ENCODE data around the gene VWA8.
"Not testable (repeated sequence)": the region's sequence is repeated elsewhere in the genome, so short reads cannot be mapped to it uniquely, and the experiment has no call there.

The VWA8 gene

GRCh38 chr13:41571817-41572340 lies 389.0 kb downstream of the VWA8 start:
- Histone ChIP-seq H3K36me3 (ENCODE audit: control insufficient read depth, low read length) (peaks cover 14% of the 10 kb centered on the region), H3K4me1 (ENCODE audit: control insufficient read depth, low read length) (peaks cover 13% of the 10 kb centered on the region)
- H3K9me3 ChIP-seq (ENCODE audit: control insufficient read depth, insufficient read depth, low read length); H3K4me2 ChIP-seq (ENCODE audit: low read length); H3K79me2 ChIP-seq (ENCODE audit: control insufficient read depth, low read length); H3K27ac ChIP-seq (ENCODE audit: low read depth, low read length); H4K20me1 ChIP-seq (ENCODE audit: control insufficient read depth, insufficient read depth, low read depth, low read length); H3F3A ChIP-seq (ENCODE audit: control insufficient read depth, insufficient read depth); H3K9me2 ChIP-seq (replicated peaks; ENCODE audit: control insufficient read depth, low read length); H3K4me3 ChIP-seq (ENCODE audit: low read length); H3K27me3 ChIP-seq (ENCODE audit: control insufficient read depth, low read length): not testable (repeated sequence)

DNA sequence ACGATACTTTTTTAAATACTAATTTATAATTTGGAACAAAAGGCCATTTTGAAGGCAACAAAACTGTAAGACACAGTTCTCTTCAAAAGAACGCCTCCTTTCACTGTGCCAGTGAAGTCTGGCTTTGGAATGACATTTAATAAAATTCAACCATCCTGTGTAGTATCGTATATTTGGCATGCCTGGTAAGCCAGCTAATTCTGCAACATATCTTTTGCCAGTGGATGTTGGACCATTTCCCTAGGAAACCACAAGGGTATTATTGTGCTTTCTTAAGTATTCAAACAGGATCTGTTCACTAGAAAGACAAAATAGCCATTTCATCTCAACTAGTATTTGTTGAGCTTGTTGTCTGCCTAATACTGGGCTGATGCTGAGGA lies 391.9 kb downstream of the VWA8 start:
- H3K4me2 ChIP-seq (ENCODE audit: low read length): no peak overlapping the region
- H3K27ac ChIP-seq (ENCODE audit: low read depth, low read length): no peak overlapping the region
- TF ChIP-seq, protein P1, sequence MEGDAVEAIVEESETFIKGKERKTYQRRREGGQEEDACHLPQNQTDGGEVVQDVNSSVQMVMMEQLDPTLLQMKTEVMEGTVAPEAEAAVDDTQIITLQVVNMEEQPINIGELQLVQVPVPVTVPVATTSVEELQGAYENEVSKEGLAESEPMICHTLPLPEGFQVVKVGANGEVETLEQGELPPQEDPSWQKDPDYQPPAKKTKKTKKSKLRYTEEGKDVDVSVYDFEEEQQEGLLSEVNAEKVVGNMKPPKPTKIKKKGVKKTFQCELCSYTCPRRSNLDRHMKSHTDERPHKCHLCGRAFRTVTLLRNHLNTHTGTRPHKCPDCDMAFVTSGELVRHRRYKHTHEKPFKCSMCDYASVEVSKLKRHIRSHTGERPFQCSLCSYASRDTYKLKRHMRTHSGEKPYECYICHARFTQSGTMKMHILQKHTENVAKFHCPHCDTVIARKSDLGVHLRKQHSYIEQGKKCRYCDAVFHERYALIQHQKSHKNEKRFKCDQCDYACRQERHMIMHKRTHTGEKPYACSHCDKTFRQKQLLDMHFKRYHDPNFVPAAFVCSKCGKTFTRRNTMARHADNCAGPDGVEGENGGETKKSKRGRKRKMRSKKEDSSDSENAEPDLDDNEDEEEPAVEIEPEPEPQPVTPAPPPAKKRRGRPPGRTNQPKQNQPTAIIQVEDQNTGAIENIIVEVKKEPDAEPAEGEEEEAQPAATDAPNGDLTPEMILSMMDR (IDR thresholded peaks at IDR 0.05; ENCODE audit: low read depth, low read length, poor library complexity, severe bottlenecking): no peak
- TF ChIP-seq EZH2phosphoT487 (IDR thresholded peaks at IDR 0.05; ENCODE audit: borderline replicate concordance, low read length): no peak
- no peaks in the 10 kb centered on the region for H3K9me3 ChIP-seq (ENCODE audit: control insufficient read depth, insufficient read depth, low read length)
- peaks cover 4% of the 10 kb centered on the region; the same call in 1 of the 2 replicates for H3K36me3 ChIP-seq (ENCODE audit: control insufficient read depth, low read length)
- no peak overlapping the region for H3K4me3 ChIP-seq (ENCODE audit: low read length)
- no peaks in the 10 kb centered on the region for H4K20me1 ChIP-seq (ENCODE audit: control insufficient read depth, insufficient read depth, low read depth, low read length)
- H3K9me2 ChIP-seq (replicated peaks; ENCODE audit: control insufficient read depth, low read length): no peaks in the 10 kb centered on the region
- no peaks in the 10 kb centered on the region for H3K79me2 ChIP-seq (ENCODE audit: control insufficient read depth, low read length)
- peaks cover 9% of the 10 kb centered on the region for H3K4me1 ChIP-seq (ENCODE audit: control insufficient read depth, low read length)
- H3F3A ChIP-seq (ENCODE audit: control insufficient read depth, insufficient read depth): no peaks in the 10 kb centered on the region
- H3K27me3 ChIP-seq (ENCODE audit: control insufficient read depth, low read length): no peaks in the 10 kb centered on the region

- Histone ChIP-seq H3K9me3 (ENCODE audit: control insufficient read depth, insufficient read depth, low read length) (no peaks in the 10 kb centered on the region), H3K27ac (ENCODE audit: low read depth, low read length) (no peak overlapping the region), H3K4me2 (ENCODE audit: low read length) (no peak overlapping the region), H3K79me2 (ENCODE audit: control insufficient read depth, low read length) (no peaks in the 10 kb centered on the region), H3K36me3 (ENCODE audit: control insufficient read depth, low read length) (peaks cover 4% of the 10 kb centered on the region; the same call in 1 of the 2 replicates), H3K9me2 (replicated peaks; ENCODE audit: control insufficient read depth, low read length) (no peaks in the 10 kb centered on the region), H3F3A (ENCODE audit: control insufficient read depth, insufficient read depth) (no peaks in the 10 kb centered on the region), H3K4me3 (ENCODE audit: low read length) (no peak overlapping the region), H3K4me1 (ENCODE audit: control insufficient read depth, low read length) (peaks cover 15% of the 10 kb centered on the region), H4K20me1 (ENCODE audit: control insufficient read depth, insufficient read depth, low read depth, low read length) (no peaks in the 10 kb centered on the region), H3K27me3 (ENCODE audit: control insufficient read depth, low read length) (no peaks in the 10 kb centered on the region)
- TF ChIP-seq, protein P1 (IDR thresholded peaks at IDR 0.05; ENCODE audit: low read depth, low read length, poor library complexity, severe bottlenecking): no peak
- TF ChIP-seq EZH2phosphoT487 (IDR thresholded peaks at IDR 0.05; ENCODE audit: borderline replicate concordance, low read length): no peak
Observed at GRCh38 chr13:41568143-41568971, 392.6 kb downstream of the VWA8 start.

GRCh38 chr13:41567363-41567762 lies 393.5 kb downstream of the VWA8 start:
- no peaks in the 10 kb centered on the region for H3K9me2 ChIP-seq (replicated peaks; ENCODE audit: control insufficient read depth, low read length)
- no peaks in the 10 kb centered on the region for H3K27me3 ChIP-seq (ENCODE audit: control insufficient read depth, low read length)
- no peaks in the 10 kb centered on the region for H3K79me2 ChIP-seq (ENCODE audit: control insufficient read depth, low read length)
- H4K20me1 ChIP-seq (ENCODE audit: control insufficient read depth, insufficient read depth, low read depth, low read length): no peaks in the 10 kb centered on the region
- TF ChIP-seq, protein P1 (IDR thresholded peaks at IDR 0.05; ENCODE audit: low read depth, low read length, poor library complexity, severe bottlenecking): no peak
- no peak for TF ChIP-seq EZH2phosphoT487 (IDR thresholded peaks at IDR 0.05; ENCODE audit: borderline replicate concordance, low read length)
- H3K9me3 ChIP-seq (ENCODE audit: control insufficient read depth, insufficient read depth, low read length): no peaks in the 10 kb centered on the region
- peaks cover 4% of the 10 kb centered on the region; the same call in 1 of the 2 replicates for H3K36me3 ChIP-seq (ENCODE audit: control insufficient read depth, low read length)
- no peak overlapping the region for H3K4me3 ChIP-seq (ENCODE audit: low read length)
- H3K27ac ChIP-seq (ENCODE audit: low read depth, low read length): no peak overlapping the region
- no peak overlapping the region for H3K4me2 ChIP-seq (ENCODE audit: low read length)
- no peaks in the 10 kb centered on the region for H3F3A ChIP-seq (ENCODE audit: control insufficient read depth, insufficient read depth)
- peaks cover 24% of the 10 kb centered on the region for H3K4me1 ChIP-seq (ENCODE audit: control insufficient read depth, low read length)
